Renal pelvis (tissue), 4 donors: ENCODE results near the gene DTYMK. TPM values are rescaled to one million over a fixed set of nuclear protein-coding genes. Genes with fewer than 3 reads are reported as not detected.
A peak's percentile ranks its signal among the peaks of the same experiment; 100 is the strongest.

Source experiments
- DNase-seq: peaks from one replicate; pipeline ENCODE4 v3.0.0-alpha.2; 2013
- polyA plus RNA-seq, 3 donors: library from polyadenylated mRNA; unstranded; fragments of 120-200 nt; gene quantifications; one replicate each; pipeline ENCODE4 v1.2.1, GENCODE V29; 2013; ENCODE audit not compliant: insufficient read length in 3 of 3

DTYMK gene
- polyA plus RNA-seq, 3 donors: 45.7 to 49.5 (median 47.5) TPM

GRCh38 chr2:241655516-241656189, 31.0 kb downstream of the DTYMK start:
- no peak for DNase-seq

- DNase-seq: no peak
These were observed 32.1 kb downstream of the DTYMK start for GRCh38 chr2:241654551-241654950.

GRCh38 chr2:241653210-241653750, 33.3 kb downstream of the DTYMK start:
- DNase-seq: no peak

GRCh38 chr2:241652722-241653121, 33.9 kb downstream of the DTYMK start:
- DNase-seq: no peak

GRCh38 chr2:241652142-241652541, 34.5 kb downstream of the DTYMK start:
- no peak for DNase-seq

GRCh38 chr2:241649927-241650326, 36.7 kb downstream of the DTYMK start:
- no peak for DNase-seq

GRCh38 chr2:241649404-241649803, 37.2 kb downstream of the DTYMK start:
- DNase-seq: no peak

GRCh38 chr2:241648453-241648852, 38.2 kb downstream of the DTYMK start:
- no peak for DNase-seq

GRCh38 chr2:241645915-241646645, 40.5 kb downstream of the DTYMK start:
- no peak for DNase-seq

GRCh38 chr2:241645056-241645914, 41.3 kb downstream of the DTYMK start:
- DNase-seq: no peak

- no peak for DNase-seq
These were observed 45.0 kb downstream of the DTYMK start for GRCh38 chr2:241641631-241642030.

- no peak for DNase-seq
These were observed 46.3 kb downstream of the DTYMK start for GRCh38 chr2:241640165-241640795.

- DNase-seq: no peak
These were observed 47.2 kb downstream of the DTYMK start for GRCh38 chr2:241639385-241639784.

- DNase-seq: no peak
These were observed 47.7 kb downstream of the DTYMK start for GRCh38 chr2:241638940-241639339.

- no peak for DNase-seq
These were observed 48.6 kb downstream of the DTYMK start for GRCh38 chr2:241637795-241638660.

- peak; percentile 90 for DNase-seq
These were observed 49.4 kb downstream of the DTYMK start, which contains the start of the genes ATG4B and THAP4 for GRCh38 chr2:241637018-241637794. Gene ATG4B, plus strand, starts transcription at chr2:241637693. Its CDS starts 22 bp downstream, at chr2:241637715. Gene THAP4, minus strand, starts transcription at chr2:241637158. Its CDS starts 141 bp downstream, at chr2:241637017.

- DNase-seq: peak; percentile 23
These were observed 50.2 kb downstream of the DTYMK start for GRCh38 chr2:241636182-241637017.

- no peak for DNase-seq
These were observed 50.9 kb downstream of the DTYMK start for GRCh38 chr2:241635756-241636155.

GRCh38 chr2:241633561-241633960, 53.1 kb downstream of the DTYMK start:
- DNase-seq: no peak
